ENCODE results near the gene PIH1D2.
A peak's percentile ranks its signal among the peaks of the same experiment; 100 is the strongest.
"Not testable (repeated sequence)": the region's sequence is repeated elsewhere in the genome, so short reads cannot be mapped to it uniquely, and the experiment has no call there.

Gene PIH1D2

DNA sequence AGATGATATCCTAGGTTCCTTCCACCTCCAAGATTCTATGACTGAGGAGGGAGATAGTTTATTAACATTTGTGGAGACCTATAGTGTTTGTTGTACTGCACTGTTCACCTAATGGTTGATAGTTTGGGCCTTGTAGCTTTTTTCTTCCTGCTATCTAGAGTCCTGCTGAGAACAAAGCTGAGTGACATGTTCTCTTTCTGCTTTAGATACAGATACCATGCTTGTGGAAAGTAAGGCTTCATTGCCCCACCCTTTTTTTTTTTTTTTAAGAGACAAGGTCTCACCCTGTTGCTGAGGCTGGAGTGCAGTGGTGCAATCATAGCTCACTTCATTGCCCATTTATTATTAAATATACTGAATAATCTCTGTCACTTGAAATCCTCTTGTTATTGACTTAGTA lies 36.3 kb downstream of the PIH1D2 start:
- no peaks in the 10 kb centered on the region for H3K27me3 ChIP-seq (ENCODE audit: insufficient read depth, low read depth, severe bottlenecking)
- no peak overlapping the region for H3K27ac ChIP-seq
- TF ChIP-seq, protein P1, sequence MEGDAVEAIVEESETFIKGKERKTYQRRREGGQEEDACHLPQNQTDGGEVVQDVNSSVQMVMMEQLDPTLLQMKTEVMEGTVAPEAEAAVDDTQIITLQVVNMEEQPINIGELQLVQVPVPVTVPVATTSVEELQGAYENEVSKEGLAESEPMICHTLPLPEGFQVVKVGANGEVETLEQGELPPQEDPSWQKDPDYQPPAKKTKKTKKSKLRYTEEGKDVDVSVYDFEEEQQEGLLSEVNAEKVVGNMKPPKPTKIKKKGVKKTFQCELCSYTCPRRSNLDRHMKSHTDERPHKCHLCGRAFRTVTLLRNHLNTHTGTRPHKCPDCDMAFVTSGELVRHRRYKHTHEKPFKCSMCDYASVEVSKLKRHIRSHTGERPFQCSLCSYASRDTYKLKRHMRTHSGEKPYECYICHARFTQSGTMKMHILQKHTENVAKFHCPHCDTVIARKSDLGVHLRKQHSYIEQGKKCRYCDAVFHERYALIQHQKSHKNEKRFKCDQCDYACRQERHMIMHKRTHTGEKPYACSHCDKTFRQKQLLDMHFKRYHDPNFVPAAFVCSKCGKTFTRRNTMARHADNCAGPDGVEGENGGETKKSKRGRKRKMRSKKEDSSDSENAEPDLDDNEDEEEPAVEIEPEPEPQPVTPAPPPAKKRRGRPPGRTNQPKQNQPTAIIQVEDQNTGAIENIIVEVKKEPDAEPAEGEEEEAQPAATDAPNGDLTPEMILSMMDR (IDR thresholded peaks at IDR 0.05; ENCODE audit: low read depth, low read length), result no peak
- H3K9me3 ChIP-seq (ENCODE audit: severe bottlenecking), result no peaks in the 10 kb centered on the region
- no peak overlapping the region for H3K4me3 ChIP-seq (ENCODE audit: low read depth, low read length)
- H3K36me3 ChIP-seq, result peaks cover 71% of the 10 kb centered on the region
- no peak for DNase-seq

DNA sequence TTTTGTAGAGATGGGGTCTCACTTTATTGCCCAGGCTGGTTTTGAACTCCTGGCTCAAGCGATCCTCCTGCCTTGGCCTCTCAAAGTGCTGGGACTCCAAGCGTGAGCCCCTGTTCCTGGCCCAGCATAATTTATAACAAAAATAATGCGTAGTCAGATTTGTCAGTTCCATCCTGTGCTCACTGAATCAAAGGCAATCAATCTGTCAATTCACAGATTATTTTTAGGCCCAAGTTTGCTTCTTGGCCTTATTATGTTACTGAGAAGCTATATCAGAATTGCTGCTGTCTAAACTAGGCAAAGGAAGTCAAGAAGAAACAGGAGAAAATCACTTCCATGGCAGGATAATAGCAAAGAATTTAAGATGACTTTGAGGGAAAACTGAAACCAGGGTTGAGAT lies 39.9 kb downstream of the PIH1D2 start:
- no peak overlapping the region for H3K27ac ChIP-seq

DNA sequence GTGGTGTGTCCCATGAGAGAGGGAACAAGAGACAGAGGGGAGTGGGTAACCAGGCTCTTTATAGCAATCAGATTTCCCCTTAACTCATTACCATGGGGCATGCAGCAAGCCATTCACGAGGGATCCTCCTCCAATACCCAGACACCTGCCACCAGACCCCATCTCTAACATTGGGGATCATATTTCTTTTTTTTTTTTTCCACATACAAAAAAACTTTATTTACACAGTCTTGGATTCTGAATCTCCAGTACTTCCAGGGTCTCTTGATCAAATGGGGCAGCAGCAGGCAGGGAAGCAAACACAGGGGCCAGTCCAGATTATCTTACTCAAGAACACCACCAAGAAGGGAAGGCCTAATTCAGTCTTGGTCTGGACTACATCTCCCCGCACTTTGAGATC lies 44.4 kb downstream of the PIH1D2 start:
- peaks cover 71% of the 10 kb centered on the region for H3K36me3 ChIP-seq
- no peaks in the 10 kb centered on the region for H3K9me3 ChIP-seq (ENCODE audit: severe bottlenecking)
- H3K4me3 ChIP-seq (ENCODE audit: low read depth, low read length), result no peak overlapping the region
- TF ChIP-seq, protein P1 (IDR thresholded peaks at IDR 0.05; ENCODE audit: low read depth, low read length), result no peak
- DNase-seq, result no peak
- H3K27me3 ChIP-seq (ENCODE audit: insufficient read depth, low read depth, severe bottlenecking), result no peaks in the 10 kb centered on the region
- no peak overlapping the region for H3K27ac ChIP-seq

More for the DNA sequence above, 39.9 kb downstream of the PIH1D2 start:
- H3K27me3 ChIP-seq (ENCODE audit: insufficient read depth, low read depth, severe bottlenecking), result no peaks in the 10 kb centered on the region
- H3K4me3 ChIP-seq (ENCODE audit: low read depth, low read length), result no peak overlapping the region
- no peak for DNase-seq
- no peaks in the 10 kb centered on the region for H3K9me3 ChIP-seq (ENCODE audit: severe bottlenecking)
- TF ChIP-seq, protein P1 (IDR thresholded peaks at IDR 0.05; ENCODE audit: low read depth, low read length), result no peak
- H3K36me3 ChIP-seq, result peaks cover 81% of the 10 kb centered on the region

DNA sequence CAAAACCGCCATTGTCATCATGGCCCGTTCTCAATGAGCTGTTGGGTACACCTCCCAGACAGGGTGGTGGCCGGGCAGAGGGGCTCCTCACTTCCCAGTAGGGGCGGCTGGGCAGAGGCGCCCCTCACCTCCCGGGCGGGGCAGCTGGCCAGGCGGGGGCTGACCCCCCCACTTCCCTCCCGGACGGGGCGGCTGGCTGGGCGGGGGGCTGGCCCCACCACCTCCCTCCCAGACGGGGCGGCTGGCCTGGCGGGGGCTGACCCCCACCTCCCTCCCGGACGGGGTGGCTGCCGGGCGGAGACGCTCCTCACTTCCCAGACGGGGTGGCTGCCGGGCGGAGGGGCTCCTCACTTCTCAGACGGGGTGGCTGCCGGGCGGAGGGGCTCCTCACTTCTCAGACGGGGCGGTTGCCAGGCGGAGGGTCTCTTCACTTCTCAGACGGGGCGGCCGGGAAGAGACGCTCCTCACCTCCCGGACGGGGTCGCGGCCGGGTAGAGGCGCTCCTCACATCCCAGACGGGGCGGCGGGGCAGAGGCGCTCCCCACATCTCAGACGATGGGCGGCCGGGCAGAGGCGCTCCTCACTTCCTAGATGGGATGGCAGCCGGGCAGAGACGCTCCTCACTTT lies 46.9 kb downstream of the PIH1D2 start:
- H3K9me3 ChIP-seq (ENCODE audit: severe bottlenecking); DNase-seq; H3K27ac ChIP-seq; H3K27me3 ChIP-seq (ENCODE audit: insufficient read depth, low read depth, severe bottlenecking); H3K4me3 ChIP-seq (ENCODE audit: low read depth, low read length): not testable (repeated sequence)
- H3K36me3 ChIP-seq, result peaks cover 62% of the 10 kb centered on the region

DNA sequence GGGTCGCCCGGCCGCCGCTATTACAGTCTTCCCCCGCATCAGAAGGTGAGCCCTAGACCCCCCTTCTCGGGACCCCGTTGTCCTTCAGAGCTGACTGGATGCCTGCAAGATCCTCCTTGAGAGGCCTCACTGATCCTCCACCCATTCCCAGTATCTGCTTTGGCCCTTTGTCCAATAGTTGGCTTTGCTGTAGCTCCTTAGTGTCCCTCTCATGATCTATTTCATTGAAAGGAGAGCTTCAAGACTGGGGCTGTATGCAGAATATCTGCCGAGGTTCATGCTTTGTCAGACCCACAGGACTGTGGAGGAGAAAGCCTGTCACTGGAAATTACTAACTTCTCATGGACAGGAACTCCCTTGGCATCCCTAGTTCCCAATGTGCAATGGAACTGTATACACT lies 48.1 kb downstream of the PIH1D2 start:
- peak; percentile 15 for DNase-seq
- Histone ChIP-seq H3K9me3 (ENCODE audit: severe bottlenecking) (no peaks in the 10 kb centered on the region), H3K27me3 (ENCODE audit: insufficient read depth, low read depth, severe bottlenecking) (no peaks in the 10 kb centered on the region), H3K36me3 (peaks cover 51% of the 10 kb centered on the region), H3K4me3 (ENCODE audit: low read depth, low read length) (peak overlapping the region; percentile 85), H3K27ac (peak overlapping the region; percentile 97)
- TF ChIP-seq, protein P1 (IDR thresholded peaks at IDR 0.05; ENCODE audit: low read depth, low read length), result no peak

DNA sequence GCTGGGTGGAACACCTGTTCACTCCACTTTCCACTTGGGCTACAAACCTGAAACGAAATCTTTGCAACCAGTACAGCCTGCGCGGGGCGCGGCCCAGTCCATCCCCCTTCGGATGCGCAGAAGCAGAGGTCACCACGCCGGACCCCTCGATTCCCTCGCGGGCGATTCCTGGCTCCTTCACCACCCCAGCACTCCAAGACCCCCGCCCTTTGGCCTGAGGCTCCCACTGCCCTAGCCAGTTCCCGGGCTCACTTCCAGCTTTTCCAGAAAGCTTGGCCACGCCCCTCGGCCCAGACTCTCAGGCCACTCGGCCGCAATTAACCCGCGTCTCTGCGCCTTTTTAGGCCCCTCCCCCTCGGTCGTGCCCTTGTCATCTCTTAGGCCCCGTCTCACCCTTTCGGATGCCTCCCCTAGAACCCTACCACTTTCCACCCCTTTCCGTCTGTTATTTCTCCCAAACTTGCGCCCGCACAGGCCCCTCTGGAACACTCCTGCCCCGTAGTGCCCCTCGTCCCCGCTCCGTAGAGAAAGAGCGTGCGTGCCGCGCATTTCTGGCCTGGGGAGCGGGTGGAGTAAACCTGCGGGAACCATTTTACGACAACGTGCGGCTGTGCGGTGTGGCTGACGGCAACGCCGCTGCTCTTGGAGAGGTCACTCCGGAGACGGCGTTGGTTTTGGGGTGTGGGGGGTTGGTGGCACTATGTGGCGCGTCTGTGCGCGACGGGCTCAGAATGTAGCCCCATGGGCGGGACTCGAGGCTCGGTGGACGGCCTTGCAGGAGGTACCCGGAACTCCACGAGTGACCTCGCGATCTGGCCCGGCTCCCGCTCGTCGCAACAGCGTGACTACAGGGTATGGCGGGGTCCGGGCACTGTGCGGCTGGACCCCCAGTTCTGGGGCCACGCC lies 48.8 kb downstream of the PIH1D2 start, which contains the start of gene DLAT:
DLAT (plus strand) TSS at position 636 of the 906 bp plus-strand sequence; CDS start at position 701, 65 bp downstream.
- TF ChIP-seq, protein P1 (IDR thresholded peaks at IDR 0.05; ENCODE audit: low read depth, low read length), result no peak
- DNase-seq, result peak; percentile 96
- peaks cover 44% of the 10 kb centered on the region for H3K36me3 ChIP-seq
- no peaks in the 10 kb centered on the region for H3K9me3 ChIP-seq (ENCODE audit: severe bottlenecking)
- peak within 1 kb of the TSS; percentile 85 for H3K4me3 ChIP-seq (ENCODE audit: low read depth, low read length)
- no peaks in the 10 kb centered on the region for H3K27me3 ChIP-seq (ENCODE audit: insufficient read depth, low read depth, severe bottlenecking)
- peak within 1 kb of the TSS; percentile 97 for H3K27ac ChIP-seq
